Renal cortical epithelial cell (primary cell): ENCODE measurements around the gene APLF. TPM values are rescaled to one million over a fixed set of nuclear protein-coding genes. Genes with fewer than 3 reads are reported as not detected.
"Not testable (repeated sequence)": the region's sequence is repeated elsewhere in the genome, so short reads cannot be mapped to it uniquely, and the experiment has no call there.

Experiments used
- DNase-seq: peaks from one replicate; pipeline ENCODE4 v3.0.0-alpha.2; 2011; ENCODE audit warnings: low read depth
- total RNA-seq: library from RNA; depleted of rRNA; stranded (reverse); fragments of >200 nt; gene quantifications from 2 replicates; pipeline ENCODE4 v1.2.3, GENCODE V29; 2014

APLF gene
- total RNA-seq, 1 donor from 2014 or later = 11.8 TPM

- DNase-seq = no peak
Observed at GRCh38 chr2:68475576-68475975, 8.2 kb downstream of the APLF start.

- no peak for DNase-seq
Observed at GRCh38 chr2:68476454-68476853, 9.1 kb downstream of the APLF start.

DNA sequence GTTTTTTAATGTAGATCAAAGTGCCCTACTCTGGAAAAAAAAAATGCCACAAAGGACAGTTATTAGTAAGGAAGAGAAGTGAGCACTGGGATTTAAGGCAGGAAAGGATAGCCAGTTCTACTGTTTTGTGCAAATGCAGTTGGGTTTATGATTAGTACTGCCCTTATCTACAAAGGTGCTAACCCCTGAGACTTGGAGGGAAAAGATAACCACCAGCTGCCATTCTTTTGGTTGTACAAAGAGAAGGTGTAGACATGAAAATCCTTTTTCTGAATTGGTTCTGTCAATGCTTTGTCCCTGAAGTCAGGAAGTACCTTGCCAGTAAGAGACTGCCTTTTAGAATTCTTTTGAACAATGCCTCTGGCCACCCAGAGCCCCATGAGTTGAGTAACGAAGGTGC lies 11.3 kb downstream of the APLF start:
- DNase-seq = no peak

- no peak for DNase-seq
Observed at GRCh38 chr2:68482296-68482820, 15.0 kb downstream of the APLF start.

GRCh38 chr2:68483011-68483410 lies 15.6 kb downstream of the APLF start:
- no peak for DNase-seq

DNA sequence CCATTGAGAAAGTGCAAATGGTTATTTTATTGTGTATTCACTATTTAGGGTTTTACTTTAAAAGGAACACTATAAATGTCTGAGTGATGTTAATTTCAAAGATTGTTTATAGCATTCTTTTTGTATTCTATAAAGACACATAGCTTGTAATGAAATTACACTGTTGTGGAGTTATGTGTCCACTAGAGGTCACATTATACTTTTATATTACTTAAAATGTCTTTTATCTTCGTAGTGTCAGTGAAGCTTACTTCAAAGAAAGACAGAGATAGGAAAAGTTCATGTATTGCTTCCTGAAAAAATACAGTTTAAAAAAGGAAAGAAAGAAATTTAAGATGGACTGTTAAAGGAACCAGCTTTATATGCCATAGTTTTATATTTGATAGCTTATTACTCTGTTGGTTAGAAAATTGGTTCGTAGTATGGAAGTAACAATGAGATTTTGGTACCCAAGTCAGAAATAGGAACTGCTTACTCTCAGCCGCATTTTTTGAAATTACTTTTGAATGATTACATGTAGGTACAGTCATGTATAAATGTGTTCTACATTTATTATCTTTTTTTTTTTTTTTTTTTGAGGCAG lies 20.5 kb downstream of the APLF start:
- DNase-seq = peak; percentile 54

- DNase-seq = peak; percentile 65
Observed at GRCh38 chr2:68488605-68489004, 21.2 kb downstream of the APLF start.

GRCh38 chr2:68489282-68489681 lies 21.9 kb downstream of the APLF start:
- no peak for DNase-seq

DNA sequence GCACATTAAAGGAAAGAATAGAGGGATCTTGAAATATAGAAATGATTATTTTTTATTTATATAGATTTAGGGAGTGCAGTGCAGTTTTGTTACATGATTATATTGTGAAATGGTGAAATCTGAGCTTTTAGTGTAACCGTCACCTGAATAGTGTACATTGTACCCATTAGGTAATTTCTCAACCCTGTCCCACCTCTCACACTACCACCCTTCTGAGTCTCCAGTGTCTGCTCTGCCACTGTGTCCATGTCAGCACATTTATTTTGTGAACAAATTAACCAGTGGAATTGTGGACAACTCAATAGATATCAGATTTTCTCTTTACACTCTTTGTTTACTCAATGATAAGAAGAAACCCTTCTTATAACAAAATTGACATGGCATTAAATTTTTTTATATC lies 24.2 kb downstream of the APLF start:
- DNase-seq = no peak

GRCh38 chr2:68499133-68499532 lies 31.7 kb downstream of the APLF start:
- no peak for DNase-seq

DNA sequence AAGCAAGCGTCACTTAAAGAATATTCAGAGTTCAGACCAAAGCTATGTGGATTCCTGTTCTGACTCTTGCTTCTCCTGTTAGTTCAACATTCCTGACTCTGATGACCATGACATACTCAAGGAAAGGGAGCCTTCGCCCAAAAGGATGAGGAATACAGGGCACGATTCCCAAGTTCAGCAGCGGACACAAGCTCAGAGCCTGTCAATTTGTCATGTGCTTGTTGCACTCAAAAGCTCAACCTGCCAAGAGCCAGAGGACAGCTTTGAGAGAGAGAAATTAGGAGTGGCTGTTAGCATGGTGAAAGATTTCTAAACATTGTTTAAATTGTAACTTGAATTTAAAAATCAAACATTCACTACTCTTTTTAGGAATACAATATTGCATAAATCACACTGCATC lies 33.3 kb downstream of the APLF start:
- no peak for DNase-seq

GRCh38 chr2:68501768-68502167 lies 34.4 kb downstream of the APLF start:
- no peak for DNase-seq

DNA sequence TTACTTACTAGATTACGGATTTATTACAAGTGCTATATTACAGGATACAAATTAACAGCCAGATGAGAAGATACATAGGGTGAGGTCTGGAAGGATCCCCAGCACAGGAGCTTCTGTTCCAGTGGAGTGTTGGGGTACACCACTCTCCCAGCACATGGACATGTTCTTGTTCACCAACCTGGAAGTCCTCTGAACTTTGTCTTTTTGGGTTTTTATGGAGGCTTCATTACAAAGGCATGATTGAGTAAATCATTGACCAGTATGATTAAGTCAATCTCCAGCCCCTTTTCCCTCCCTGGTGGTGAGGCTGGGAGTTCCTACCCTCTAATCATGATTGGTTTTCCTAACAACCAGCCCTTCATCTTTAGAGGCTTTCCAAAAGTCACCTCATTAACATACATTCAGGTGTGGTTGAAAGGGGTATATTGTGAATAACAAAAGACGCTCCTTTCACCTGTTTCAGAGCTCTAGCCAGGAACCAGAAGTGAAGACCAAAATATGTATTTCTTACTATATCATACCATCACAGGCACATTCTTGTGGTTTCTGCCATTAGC lies 38.3 kb downstream of the APLF start:
- DNase-seq = peak; percentile 38

- no peak for DNase-seq
Observed at GRCh38 chr2:68506170-68506569, 38.8 kb downstream of the APLF start.

- DNase-seq = no peak
Observed at GRCh38 chr2:68512326-68512725, 44.9 kb downstream of the APLF start.

DNA sequence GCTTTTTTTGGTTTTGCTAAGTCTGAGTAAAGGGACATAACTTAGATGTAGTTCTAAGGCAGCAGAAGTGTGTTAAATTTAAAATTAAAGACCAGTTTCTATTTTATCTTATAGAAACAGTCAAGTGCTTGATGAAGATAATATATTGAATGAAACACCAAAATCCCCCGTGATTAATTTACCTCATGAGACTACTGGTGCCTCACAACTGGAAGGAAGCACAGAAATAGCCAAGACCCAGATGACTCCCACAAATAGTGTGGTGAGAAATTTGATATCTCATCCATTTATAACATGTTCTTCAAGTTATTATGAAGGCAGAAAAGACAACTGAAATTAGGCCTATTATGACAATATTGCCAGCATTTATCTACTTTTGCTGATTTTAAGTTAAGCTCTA lies 45.6 kb downstream of the APLF start:
- no peak for DNase-seq

GRCh38 chr2:68514316-68514929 lies 47.0 kb downstream of the APLF start:
- no peak for DNase-seq

- no peak for DNase-seq
Observed at GRCh38 chr2:68516051-68516955, 48.9 kb downstream of the APLF start.

DNA sequence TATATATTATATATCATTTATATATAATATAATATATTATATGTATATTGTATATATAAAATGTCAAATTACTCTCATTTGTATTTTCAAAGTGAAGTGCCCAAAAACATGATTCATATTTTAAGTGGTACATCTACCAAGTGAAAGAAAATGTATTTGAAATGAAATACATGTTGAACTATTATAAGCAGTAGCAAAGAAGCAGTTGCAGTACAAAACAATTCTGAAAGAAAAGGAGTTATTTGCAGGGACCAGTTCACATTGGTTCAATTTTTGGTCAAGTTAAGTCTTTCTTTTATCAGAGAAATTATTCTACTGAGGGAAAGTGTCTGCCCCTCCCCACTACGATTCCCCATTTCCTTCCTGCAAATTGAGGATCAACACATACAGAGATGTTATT lies 51.9 kb downstream of the APLF start:
- no peak for DNase-seq

GRCh38 chr2:68521037-68521436 lies 53.7 kb downstream of the APLF start:
- no peak for DNase-seq

DNA sequence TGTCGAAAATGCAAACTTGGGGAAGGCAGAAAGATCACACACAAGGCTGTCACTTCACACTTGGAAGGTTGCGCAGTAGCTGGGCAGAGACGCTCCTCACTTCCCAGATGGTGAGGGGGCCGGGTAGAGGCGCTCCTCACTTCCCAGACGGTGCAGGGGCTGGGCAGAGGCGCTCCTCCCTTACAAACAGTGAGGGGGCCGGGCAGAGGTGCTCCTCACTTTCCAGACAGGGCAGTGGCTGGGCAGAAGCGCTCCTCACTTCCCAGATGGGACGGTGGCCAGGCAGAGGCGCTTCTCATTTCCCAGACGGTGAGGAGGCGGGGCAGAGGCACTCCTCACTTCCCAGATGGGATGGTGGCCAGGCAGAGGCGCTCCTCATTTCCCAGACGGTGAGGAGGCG lies 59.6 kb downstream of the APLF start:
- DNase-seq = not testable (repeated sequence)

DNA sequence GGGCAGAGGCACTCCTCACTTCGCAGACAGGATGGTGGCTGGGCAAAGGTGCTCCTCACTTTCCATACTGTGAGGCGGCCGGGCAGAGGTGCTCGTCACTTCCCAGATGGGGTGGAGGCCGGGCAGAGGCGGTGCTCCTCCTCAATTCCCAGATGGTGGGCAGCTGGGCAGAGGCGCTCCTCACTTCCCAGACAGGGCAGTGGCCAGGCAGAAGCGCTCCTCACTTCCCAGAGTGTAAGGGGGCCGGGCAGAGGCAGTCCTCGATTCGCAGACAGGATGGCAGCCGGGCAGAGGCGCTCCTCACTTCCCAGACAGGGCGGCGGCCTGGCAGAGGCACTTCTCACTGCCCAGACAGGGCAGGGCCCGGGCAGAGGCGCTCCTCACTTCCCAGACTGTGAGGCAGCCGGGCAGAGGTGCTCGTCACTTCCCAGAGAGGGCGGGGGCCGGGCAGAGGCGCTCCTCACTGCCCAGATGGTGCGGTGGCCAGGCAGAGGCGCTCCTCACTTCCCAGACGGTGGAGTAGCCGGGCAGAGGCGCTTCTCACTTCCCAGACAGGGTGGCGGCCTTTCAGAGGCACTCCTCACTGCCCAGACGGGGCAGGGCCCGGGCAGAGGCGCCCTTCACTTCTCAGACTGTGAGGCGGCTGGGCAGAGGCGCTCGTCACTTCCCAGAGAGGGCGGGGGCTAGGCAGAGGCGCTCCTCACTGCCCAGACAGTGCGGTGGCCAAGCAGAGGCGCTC lies 60.1 kb downstream of the APLF start:
- not testable (repeated sequence) for DNase-seq
